Stimulated activated CD8-positive, alpha-beta memory T cell treated with anti-CD3 and anti-CD28 coated beads, Interleukin-2, amount 100 ng/mL, for 48 hours (primary cell): ENCODE measurements around the gene GNPNAT1.
"Not testable (repeated sequence)": the region's sequence is repeated elsewhere in the genome, so short reads cannot be mapped to it uniquely, and the experiment has no call there.

Experiments used
- DNase-seq, 2 donors: peaks; one replicate each; pipeline ENCODE4 v3.0.0-alpha.2; 2020; ENCODE audit warnings: low read depth in 2 of 2

The GNPNAT1 gene

DNA sequence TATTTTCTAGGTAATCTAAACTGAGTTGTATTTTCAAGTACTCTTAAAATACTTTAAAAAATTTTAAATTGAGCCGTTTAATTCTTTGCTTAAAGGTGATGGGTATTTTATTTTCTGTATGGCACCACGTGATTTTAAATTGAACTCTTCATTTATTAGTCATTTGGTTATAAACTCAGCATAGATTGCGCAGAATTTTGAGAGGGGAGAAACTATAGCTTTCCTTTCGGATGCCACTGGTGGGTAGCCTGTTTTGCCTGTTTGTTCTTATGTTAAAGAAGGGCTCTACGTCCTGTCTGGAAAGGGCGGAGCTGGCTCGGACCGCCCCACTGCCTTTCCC lies 61.9 kb downstream of the GNPNAT1 start:
- no peak for DNase-seq

DNA sequence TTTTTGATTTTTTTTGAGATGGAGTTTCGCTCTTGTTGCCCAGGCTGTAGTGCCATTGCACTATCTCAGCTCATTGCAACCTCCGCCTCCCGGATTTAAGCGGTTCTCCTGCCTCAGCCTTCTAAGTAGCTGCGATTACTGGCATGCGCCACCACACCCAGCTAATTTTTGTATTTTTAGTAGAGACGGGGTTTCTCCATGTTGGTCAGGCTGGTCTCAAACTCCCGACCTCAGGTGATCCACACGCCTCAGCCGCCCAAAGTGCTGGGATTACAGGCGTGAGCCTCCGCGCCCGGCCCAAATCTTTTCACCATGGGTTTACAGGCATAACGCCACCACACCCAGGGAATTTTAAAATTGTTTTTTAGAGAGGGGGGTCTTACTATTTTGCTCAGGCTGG lies 62.4 kb downstream of the GNPNAT1 start:
- DNase-seq, result not testable (repeated sequence)

DNA sequence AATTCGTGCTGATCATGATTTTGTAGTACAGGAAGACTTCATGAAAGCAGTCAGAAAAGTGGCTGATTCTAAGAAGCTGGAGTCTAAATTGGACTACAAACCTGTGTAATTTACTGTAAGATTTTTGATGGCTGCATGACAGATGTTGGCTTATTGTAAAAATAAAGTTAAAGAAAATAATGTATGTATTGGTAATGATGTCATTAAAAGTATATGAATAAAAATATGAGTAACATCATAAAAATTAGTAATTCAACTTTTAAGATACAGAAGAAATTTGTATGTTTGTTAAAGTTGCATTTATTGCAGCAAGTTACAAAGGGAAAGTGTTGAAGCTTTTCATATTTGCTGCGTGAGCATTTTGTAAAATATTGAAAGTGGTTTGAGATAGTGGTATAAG lies 63.9 kb downstream of the GNPNAT1 start:
- not testable (repeated sequence) for DNase-seq
